Spinal cord (tissue), 10 donors: ENCODE data around the gene TNNT1. TPM values are rescaled to one million over a fixed set of nuclear protein-coding genes. Genes with fewer than 3 reads are reported as not detected.

Experiments
- DNase-seq, 6 donors: peaks; one replicate each; pipeline versions ENCODE4 v3.0.0 to v3.0.0-alpha.2; 2013 to 2015; ENCODE audit warnings: low spot score in 6 of 6, low read depth in 4 of 6
- H3K27ac ChIP-seq: one replicate; pipeline ENCODE4 v1.5.1; 2013; ENCODE audit warnings: low read depth, low read length, control low read depth
- H3K27me3 ChIP-seq: one replicate; pipeline ENCODE4 v1.6.1; 2013; ENCODE audit warnings: low read length; ENCODE audit not compliant: control insufficient read depth, insufficient read depth
- H3K36me3 ChIP-seq: one replicate; pipeline ENCODE4 v1.6.1; 2013; ENCODE audit warnings: low read length; ENCODE audit not compliant: control insufficient read depth, insufficient read depth
- H3K4me1 ChIP-seq: one replicate; pipeline ENCODE4 v1.6.1; 2013; ENCODE audit warnings: low read length; ENCODE audit not compliant: control insufficient read depth, insufficient read depth
- H3K4me3 ChIP-seq: one replicate; pipeline ENCODE4 v1.5.1; 2013; ENCODE audit warnings: low read depth, low read length, control low read depth
- H3K9me3 ChIP-seq: one replicate; pipeline ENCODE4 v1.6.1; 2013; ENCODE audit warnings: low read length; ENCODE audit not compliant: control insufficient read depth, insufficient read depth
- WGBS: methylation state at CpG from one replicate; pipeline ENCODE4 v1.1.5; 2013; ENCODE audit warnings: missing lambda C conversion rate; ENCODE audit not compliant: insufficient coverage; 5-methylcytosine and 5-hydroxymethylcytosine counted together
- polyA plus RNA-seq, 2 donors: library from polyadenylated mRNA; unstranded; fragments of 120-200 nt; gene quantifications; one replicate each; pipeline ENCODE4 v1.2.1, GENCODE V29; 2013; ENCODE audit not compliant: insufficient read length in 2 of 2
- small RNA-seq: library from RNA; depleted of rRNA; stranded (forward); fragments of <200 nt; gene quantifications from one replicate; pipeline ENCODE3, GENCODE V24; 2014; ENCODE audit warnings: low replicate concordance
- total RNA-seq, 2 donors: library from RNA; depleted of rRNA in 1 of 2; stranded (reverse); fragments of 120-200 nt in 1 of 2; fragments of >200 nt in 1 of 2; gene quantifications; one replicate each; pipeline versions ENCODE4 v1.2.3 to v1.2.4, GENCODE V29; 2013 to 2014
- donor health status: healthy.

The TNNT1 gene
- total and polyA plus RNA-seq, 4 donors = 8.5 to 17.9 (median 12.5) TPM

DNA sequence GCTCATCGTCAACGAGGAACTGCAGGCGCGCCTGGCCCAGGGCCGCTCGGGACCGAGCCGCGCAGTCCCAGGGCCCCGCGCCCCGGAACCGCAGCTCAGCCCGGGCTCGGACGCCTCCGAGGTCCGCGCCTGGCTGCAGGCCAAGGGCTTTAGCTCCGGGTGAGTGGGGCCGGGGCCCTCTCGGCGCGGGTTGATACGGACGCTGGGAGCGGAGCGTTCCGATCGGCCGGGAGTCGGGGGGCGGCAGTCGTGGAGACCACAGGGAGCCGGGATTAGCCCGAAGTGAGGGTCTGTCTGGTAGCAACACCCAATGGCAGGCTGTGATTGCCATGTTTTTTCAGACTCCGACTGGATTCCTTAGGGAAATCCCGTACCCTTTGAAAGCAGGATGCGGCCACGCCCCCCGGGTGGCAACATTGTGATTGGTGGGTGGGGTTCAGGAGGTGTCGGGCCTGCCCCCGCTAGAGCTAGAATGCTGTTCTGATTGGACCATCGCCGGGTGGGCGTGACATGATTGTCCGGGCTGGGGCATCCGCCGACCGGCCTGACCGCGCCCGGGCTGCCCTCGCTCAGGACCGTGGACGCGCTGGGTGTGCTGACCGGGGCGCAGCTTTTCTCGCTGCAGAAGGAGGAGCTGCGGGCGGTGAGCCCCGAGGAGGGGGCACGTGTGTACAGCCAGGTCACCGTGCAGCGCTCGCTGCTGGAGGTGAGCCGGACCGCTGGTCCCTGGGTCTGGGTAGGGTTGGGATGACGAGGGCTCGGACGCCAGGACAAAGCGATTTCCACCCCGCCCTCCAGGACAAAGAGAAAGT lies 62.1 kb downstream of the TNNT1 start:
- WGBS = under 1% methylated on average over 74 of the region's 74 CpGs
- Histone ChIP-seq H3K4me1 (peaks cover 49% of the 10 kb centered on the region), H3K36me3 (peaks cover 22% of the 10 kb centered on the region), H3K4me3 (peak overlapping the region; percentile 35), H3K9me3 (no peaks in the 10 kb centered on the region), H3K27me3 (peaks cover 46% of the 10 kb centered on the region), H3K27ac (no peak overlapping the region)
- DNase-seq = peak; percentile 66 to 99 (median 88)

DNA sequence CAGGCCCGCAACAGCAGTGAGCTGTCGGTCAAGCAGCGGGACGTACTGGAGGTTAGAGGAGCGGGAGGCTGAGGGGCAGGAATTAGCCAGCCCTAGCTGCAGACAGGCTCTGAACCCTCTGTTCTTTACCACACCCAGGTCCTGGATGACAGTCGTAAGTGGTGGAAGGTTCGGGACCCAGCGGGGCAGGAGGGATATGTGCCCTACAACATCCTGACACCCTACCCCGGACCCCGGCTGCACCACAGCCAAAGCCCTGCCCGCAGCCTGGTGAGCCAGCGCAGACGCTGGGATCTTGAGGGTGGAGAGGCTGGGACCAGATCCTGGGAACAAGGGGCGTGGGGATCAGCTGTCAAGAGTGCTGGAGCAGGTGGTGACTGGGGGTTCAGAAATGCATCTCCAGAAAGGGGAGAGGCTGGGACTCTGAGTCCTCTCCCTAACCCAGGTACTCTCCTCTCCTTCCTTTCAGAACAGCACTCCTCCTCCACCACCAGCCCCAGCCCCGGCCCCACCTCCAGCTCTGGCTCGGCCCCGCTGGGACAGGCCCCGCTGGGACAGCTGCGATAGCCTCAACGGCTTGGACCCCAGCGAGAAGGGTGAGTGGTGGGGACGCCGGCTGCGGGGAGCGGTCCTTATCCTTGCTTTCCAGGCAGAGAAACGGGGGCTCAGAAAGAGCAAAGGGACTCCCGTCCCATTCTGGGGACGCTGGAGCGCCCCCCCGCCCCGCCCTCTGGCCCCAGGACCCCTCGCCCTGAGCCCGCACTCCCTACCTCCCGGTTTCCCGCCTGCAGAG lies 62.9 kb downstream of the TNNT1 start:
- Histone ChIP-seq H3K27me3 (peaks cover 54% of the 10 kb centered on the region), H3K4me1 (peaks cover 57% of the 10 kb centered on the region), H3K4me3 (peak overlapping the region; percentile 35), H3K9me3 (no peaks in the 10 kb centered on the region), H3K36me3 (peaks cover 14% of the 10 kb centered on the region), H3K27ac (no peak overlapping the region)
- 4% methylated on average over 23 of the region's 35 CpGs for WGBS
- DNase-seq = no peak

DNA sequence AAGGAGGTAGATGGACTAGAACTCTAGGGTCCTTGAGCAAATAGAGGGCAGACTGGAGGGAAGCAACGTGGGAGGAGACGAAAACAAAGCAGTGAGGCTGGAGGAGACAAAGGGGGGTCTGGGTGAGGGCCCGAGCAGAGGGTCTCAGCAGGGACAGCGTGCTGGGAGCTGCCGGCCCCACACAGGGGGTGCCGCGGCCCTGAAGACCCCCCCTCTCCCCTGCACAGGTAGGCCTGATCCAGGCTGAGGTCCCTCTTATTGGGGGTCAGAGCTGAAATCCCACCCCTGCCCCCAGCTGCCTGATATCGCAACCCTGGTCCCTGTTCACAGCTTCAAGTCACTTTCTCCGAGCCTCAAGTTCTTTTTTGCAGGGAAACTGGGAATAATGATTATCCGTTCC lies 64.6 kb downstream of the TNNT1 start:
- no peak for DNase-seq
- H3K36me3 ChIP-seq = peaks cover 2% of the 10 kb centered on the region
- no peaks in the 10 kb centered on the region for H3K9me3 ChIP-seq
- 64% methylated on average over 10 of the region's 10 CpGs for WGBS
- no peak overlapping the region for H3K4me3 ChIP-seq
- peaks cover 71% of the 10 kb centered on the region for H3K27me3 ChIP-seq
- H3K4me1 ChIP-seq = peaks cover 69% of the 10 kb centered on the region
- H3K27ac ChIP-seq = no peak overlapping the region

DNA sequence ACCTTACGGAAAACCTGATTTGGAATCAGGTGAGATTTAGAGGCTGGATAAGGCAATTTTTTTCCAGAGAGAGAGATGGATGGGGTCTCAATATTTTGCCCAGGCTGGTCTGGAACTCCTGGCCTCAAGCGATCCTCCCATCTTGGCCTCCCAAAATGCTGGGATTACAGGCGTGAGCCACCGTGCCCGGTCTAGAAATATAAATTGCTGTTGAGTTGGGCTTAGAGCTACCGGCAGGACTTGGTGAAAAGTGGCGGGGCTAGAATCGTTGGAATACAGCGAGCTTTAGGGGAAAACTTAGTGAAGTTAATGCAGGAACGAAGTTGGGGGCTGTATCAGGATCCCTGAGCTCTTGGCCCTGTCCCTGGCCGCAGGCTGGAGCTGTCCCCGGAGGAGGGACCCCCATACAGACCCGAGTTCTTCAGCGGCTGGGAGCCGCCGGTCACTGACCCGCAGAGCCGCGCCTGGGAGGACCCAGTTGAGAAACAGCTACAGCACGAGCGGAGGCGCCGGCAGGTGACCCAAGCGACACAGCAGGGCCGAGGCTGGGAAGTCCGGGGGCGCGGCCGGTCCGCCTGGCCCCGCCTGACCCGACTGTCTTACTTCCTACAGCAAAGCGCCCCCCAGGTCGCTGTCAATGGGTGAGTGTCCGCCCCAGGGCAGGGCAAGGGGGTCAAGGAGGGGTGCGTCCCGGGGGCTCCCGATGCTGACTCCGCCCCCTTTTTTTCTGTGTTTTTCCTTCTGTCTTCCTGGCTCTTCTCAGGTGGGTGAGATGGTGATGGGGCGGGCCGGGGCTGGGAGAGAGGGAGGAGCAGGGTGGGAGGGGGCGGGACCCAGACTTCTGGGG lies 65.8 kb downstream of the TNNT1 start:
- Histone ChIP-seq H3K4me1 (peaks cover 62% of the 10 kb centered on the region), H3K36me3 (no peaks in the 10 kb centered on the region), H3K27ac (no peak overlapping the region), H3K9me3 (no peaks in the 10 kb centered on the region), H3K4me3 (no peak overlapping the region), H3K27me3 (peaks cover 77% of the 10 kb centered on the region)
- WGBS = 27% methylated on average over 42 of the region's 42 CpGs
- no peak for DNase-seq

Small RNA genes lying within 50 kb of the gene (small RNA-seq; reads per million reads assigned to genes)
- gene MIR7975 (not detected), gene RF01210 (not detected)

Other genes with a start within 250 kb of the TNNT1 start
- gene NCR1, start 243.1 kb downstream of the TNNT1 start, total RNA-seq = under 1 TPM in 1 of 2 donors, not detected in 1; 0.17 TPM
- gene NCR1, start 243.1 kb downstream of the TNNT1 start, polyA plus RNA-seq = under 1 TPM in 1 of 2 donors, not detected in 1; 0.14 TPM
- gene NLRP7, start 201.7 kb downstream of the TNNT1 start, total RNA-seq = not detected
- not detected for gene NLRP7, start 201.7 kb downstream of the TNNT1 start, polyA plus RNA-seq
- 1 to 10 TPM; 6.3 to 7.2 TPM for gene NLRP2, start 182.8 kb downstream of the TNNT1 start, total RNA-seq
- gene NLRP2, start 182.8 kb downstream of the TNNT1 start, polyA plus RNA-seq = 1 to 10 TPM; 3.4 to 9.2 TPM
- gene GP6, start 110.9 kb downstream of the TNNT1 start, total RNA-seq = under 1 TPM; 0.17 to 0.20 TPM
- 1 to 10 TPM in 1 of 2 donors, under 1 TPM in 1; 0.52 to 2.0 TPM for gene GP6, start 110.9 kb downstream of the TNNT1 start, polyA plus RNA-seq
- gene RDH13, start 86.1 kb downstream of the TNNT1 start, total RNA-seq = 10 to 100 TPM; 16.6 to 18.8 TPM
- 10 to 100 TPM; 17.2 to 34.8 TPM for gene RDH13, start 86.1 kb downstream of the TNNT1 start, polyA plus RNA-seq
- 1 to 10 TPM; 3.0 to 4.0 TPM for gene EPS8L1, start 73.3 kb downstream of the TNNT1 start, total RNA-seq
- gene EPS8L1, start 73.3 kb downstream of the TNNT1 start, polyA plus RNA-seq = 10 to 100 TPM; 13.0 to 17.9 TPM
- gene PPP1R12C, start 31.6 kb downstream of the TNNT1 start, total RNA-seq = 10 to 100 TPM; 20.4 to 71.1 TPM
- gene PPP1R12C, start 31.6 kb downstream of the TNNT1 start, polyA plus RNA-seq = 100 to 1,000 TPM; 108 to 128 TPM
- gene TNNI3, start 8.5 kb upstream of the TNNT1 start, total RNA-seq = 1 to 10 TPM; 3.2 to 3.4 TPM
- gene TNNI3, start 8.5 kb upstream of the TNNT1 start, polyA plus RNA-seq = 1 to 10 TPM; 5.2 to 5.5 TPM
- 1 to 10 TPM; 2.2 to 8.4 TPM for gene DNAAF3, start 17.4 kb upstream of the TNNT1 start, total RNA-seq
- gene DNAAF3, start 17.4 kb upstream of the TNNT1 start, polyA plus RNA-seq = 10 to 100 TPM in 1 of 2 donors, 1 to 10 TPM in 1; 8.3 to 12.7 TPM
- 10 to 100 TPM; 11.5 to 28.1 TPM for gene SYT5, start 31.1 kb upstream of the TNNT1 start, total RNA-seq
- 100 to 1,000 TPM; 113 to 115 TPM for gene SYT5, start 31.1 kb upstream of the TNNT1 start, polyA plus RNA-seq
- 1 to 10 TPM; 2.9 to 4.5 TPM for gene PTPRH, start 60.3 kb upstream of the TNNT1 start, total RNA-seq
- 1 to 10 TPM; 1.4 to 1.8 TPM for gene PTPRH, start 60.3 kb upstream of the TNNT1 start, polyA plus RNA-seq
- gene TMEM86B, start 79.6 kb upstream of the TNNT1 start, total RNA-seq = 1 to 10 TPM in 1 of 2 donors, under 1 TPM in 1; 0.59 to 1.9 TPM
- 1 to 10 TPM; 6.6 to 8.0 TPM for gene TMEM86B, start 79.6 kb upstream of the TNNT1 start, polyA plus RNA-seq
- 10 to 100 TPM; 22.6 to 23.9 TPM for gene PPP6R1, start 109.8 kb upstream of the TNNT1 start, total RNA-seq
- 10 to 100 TPM; 58.9 to 66.8 TPM for gene PPP6R1, start 109.8 kb upstream of the TNNT1 start, polyA plus RNA-seq
- 10 to 100 TPM; 19.6 to 24.0 TPM for gene HSPBP1, start 130.9 kb upstream of the TNNT1 start, total RNA-seq
- gene HSPBP1, start 130.9 kb upstream of the TNNT1 start, polyA plus RNA-seq = 10 to 100 TPM; 68.3 to 71.4 TPM
- gene BRSK1, start 134.8 kb upstream of the TNNT1 start, total RNA-seq = 10 to 100 TPM; 46.4 to 51.9 TPM
- 100 to 1,000 TPM; 201 to 206 TPM for gene BRSK1, start 134.8 kb upstream of the TNNT1 start, polyA plus RNA-seq
- gene TMEM150B, start 176.1 kb upstream of the TNNT1 start, total RNA-seq = under 1 TPM; 0.66 to 0.89 TPM
- under 1 TPM; 0.52 to 0.77 TPM for gene TMEM150B, start 176.1 kb upstream of the TNNT1 start, polyA plus RNA-seq
- gene KMT5C, start 190.7 kb upstream of the TNNT1 start, total RNA-seq = 10 to 100 TPM in 1 of 2 donors, 1 to 10 TPM in 1; 7.0 to 22.4 TPM
- 10 to 100 TPM; 25.5 to 39.2 TPM for gene KMT5C, start 190.7 kb upstream of the TNNT1 start, polyA plus RNA-seq
- 1 to 10 TPM in 1 of 2 donors, under 1 TPM in 1; 0.69 to 2.8 TPM for gene COX6B2, start 205.5 kb upstream of the TNNT1 start, total RNA-seq
- 1 to 10 TPM; 3.8 to 4.8 TPM for gene COX6B2, start 205.5 kb upstream of the TNNT1 start, polyA plus RNA-seq
- not detected for gene GARIN5B, start 214.1 kb upstream of the TNNT1 start, total RNA-seq
- gene GARIN5B, start 214.1 kb upstream of the TNNT1 start, polyA plus RNA-seq = under 1 TPM; 0.14 to 0.43 TPM
- gene IL11, start 221.3 kb upstream of the TNNT1 start, total RNA-seq = under 1 TPM; 0.20 to 0.22 TPM
- gene IL11, start 221.3 kb upstream of the TNNT1 start, polyA plus RNA-seq = 1 to 10 TPM; 1.5 to 1.9 TPM
- 1 to 10 TPM in 1 of 2 donors, under 1 TPM in 1; 0.40 to 2.2 TPM for gene TMEM190, start 227.6 kb upstream of the TNNT1 start, total RNA-seq
- gene TMEM190, start 227.6 kb upstream of the TNNT1 start, polyA plus RNA-seq = 1 to 10 TPM in 1 of 2 donors, under 1 TPM in 1; 0.65 to 5.0 TPM
- under 1 TPM in 1 of 2 donors, not detected in 1; 0.55 TPM for gene TMEM238, start 235.1 kb upstream of the TNNT1 start, total RNA-seq
- under 1 TPM; 0.69 to 0.86 TPM for gene TMEM238, start 235.1 kb upstream of the TNNT1 start, polyA plus RNA-seq
- 100 to 1,000 TPM; 135 to 417 TPM for gene RPL28, start 236.7 kb upstream of the TNNT1 start, total RNA-seq
- 1,000 to 10,000 TPM; 1,153 to 1,205 TPM for gene RPL28, start 236.7 kb upstream of the TNNT1 start, polyA plus RNA-seq